A673 (cell line): ENCODE data around the gene PHYHIPL. TPM values are rescaled to one million over a fixed set of nuclear protein-coding genes. Genes with fewer than 3 reads are reported as not detected.

ENCODE experiments used
- BruUV-seq: library from RNA; stranded (reverse); fragments of 400-500 nt; replicated peaks from 2 replicates; lab custom pipeline; 2021; lab: Mats Ljungman, UMichigan
- CTCF ChIA-PET: fragments of 300-600 bp; sonication (Branson Sonifier 250); formaldehyde crosslinking; loops from one replicate; lab custom pipeline; 2022; ENCODE audit warnings: antibody characterized with exemption; lab: Charles Lee
- POLR2A ChIA-PET: fragments of 300-600 bp; sonication (Branson Sonifier 250); formaldehyde crosslinking; loops from one replicate; lab custom pipeline; 2022; ENCODE audit warnings: antibody characterized with exemption; ENCODE audit not compliant: low non-redundant PET; lab: Charles Lee
- DNase-seq: peaks from one replicate; pipeline ENCODE4 v3.0.0-alpha.2; 2015; ENCODE audit warnings: low spot score
- H3K27ac ChIP-seq: fragments of 200-600 bp; sonication (generic); 2 replicates; pipeline ENCODE4 v1.5.1; 2016; ENCODE audit warnings: mixed run types, low read depth, mild to moderate bottlenecking, mixed read lengths, antibody characterized with exemption, low read length; ENCODE audit not compliant: poor library complexity, severe bottlenecking
- H3K27me3 ChIP-seq: fragments of 200-600 bp; sonication (generic); replicated peaks from 2 replicates; pipeline ENCODE4 v1.6.1; 2017; ENCODE audit warnings: mixed run types, low read depth, mild to moderate bottlenecking, mixed read lengths, antibody characterized with exemption, low read length; ENCODE audit not compliant: insufficient read depth, poor library complexity
- H3K36me3 ChIP-seq: fragments of 200-600 bp; sonication (generic); 2 replicates; pipeline ENCODE4 v1.6.1; 2016; ENCODE audit warnings: mixed run types, mild to moderate bottlenecking, mixed read lengths, antibody characterized with exemption, low read length; ENCODE audit not compliant: insufficient read depth, poor library complexity, severe bottlenecking
- H3K4me1 ChIP-seq: fragments of 200-600 bp; sonication (generic); 2 replicates; pipeline ENCODE4 v1.6.1; 2017; ENCODE audit warnings: mixed run types, mild to moderate bottlenecking, mixed read lengths, antibody characterized with exemption, low read length; ENCODE audit not compliant: insufficient read depth, poor library complexity, severe bottlenecking
- H3K4me3 ChIP-seq: fragments of 200-600 bp; sonication (generic); 2 replicates; pipeline ENCODE4 v1.5.1; 2016; ENCODE audit warnings: low read depth, mixed run types, mild to moderate bottlenecking, mixed read lengths, low read length; ENCODE audit not compliant: poor library complexity, severe bottlenecking
- H3K9me3 ChIP-seq: fragments of 200-600 bp; sonication (generic); 2 replicates; pipeline ENCODE4 v1.6.1; 2016; ENCODE audit warnings: mixed run types, low read depth, mild to moderate bottlenecking, mixed read lengths, antibody characterized with exemption, low read length; ENCODE audit not compliant: poor library complexity, severe bottlenecking
- CTCF ChIP-seq: fragments of 300-800, 200-600 bp; sonication (generic); conservative IDR thresholded peaks from 2 replicates; pipeline ENCODE4 v1.5.1; 2017; ENCODE audit warnings: low read depth, mild to moderate bottlenecking, antibody characterized with exemption, low read length, moderate library complexity, mixed read lengths
- EZH2 ChIP-seq: fragments of 200-600 bp; sonication (generic); IDR thresholded peaks from 2 replicates; pipeline ENCODE4 v1.6.1; 2017; ENCODE audit warnings: borderline replicate concordance, low read depth, mild to moderate bottlenecking, mixed read lengths, antibody characterized with exemption, low read length; ENCODE audit not compliant: poor library complexity, severe bottlenecking
- intact Hi-C: fragments of 100-400 bp; cut with micrococcal nuclease; formaldehyde crosslinking; loops from one replicate; pipeline ENCODE4 v1.10.0; 2022; ENCODE audit not compliant: unreplicated experiment
- total RNA-seq: library from RNA; stranded (reverse); gene quantifications from 2 replicates; pipeline ENCODE4 v1.2.3, GENCODE V29; 2021

The PHYHIPL gene
- total RNA-seq, 1 experiment from 2014 or later, result 0.97 TPM

- H3K27ac ChIP-seq, result no peak overlapping the region
- no peak for DNase-seq
- H3K4me3 ChIP-seq, result no peak overlapping the region
- BruUV-seq, result no TSS peak
- CTCF ChIA-PET, result no interaction called here
- H3K36me3 ChIP-seq, result no peaks in the 10 kb centered on the region
- intact Hi-C loops, result no loop called here
- no peaks in the 10 kb centered on the region for H3K9me3 ChIP-seq
- POLR2A ChIA-PET, result no interaction called here
- H3K4me1 ChIP-seq, result no peaks in the 10 kb centered on the region
- no peak for TF ChIP-seq EZH2
- no peak for TF ChIP-seq CTCF
- no peaks in the 10 kb centered on the region for H3K27me3 ChIP-seq
These were observed 113.4 kb downstream of the PHYHIPL start for GRCh38 chr10:59289853-59290252.

GRCh38 chr10:59290448-59290847 is 114.0 kb downstream of the PHYHIPL start:
- no peak for TF ChIP-seq EZH2
- no peak for TF ChIP-seq CTCF
- no peak for DNase-seq
- Histone ChIP-seq H3K4me1 (no peaks in the 10 kb centered on the region), H3K9me3 (no peaks in the 10 kb centered on the region), H3K36me3 (no peaks in the 10 kb centered on the region), H3K4me3 (no peak overlapping the region), H3K27ac (no peak overlapping the region), H3K27me3 (no peaks in the 10 kb centered on the region)
- ChIA-PET POLR2A (no interaction called here), CTCF (no interaction called here)
- intact Hi-C loops, result no loop called here
- no TSS peak for BruUV-seq

Other genes starting within 250 kb of the PHYHIPL start
- gene FAM13C, start 185.9 kb downstream of the PHYHIPL start, total RNA-seq, result 18.5 and 21.2 TPM in 2 replicates